K562 (cell line): Measurements from ENCODE around the gene PLCL1. TPM values are rescaled to one million over a fixed set of nuclear protein-coding genes. Genes with fewer than 3 reads are reported as not detected.

ENCODE experiments used
- ATAC-seq: fragments of 200-7000 bp; cut with Tn5 transposase; 3 replicates; pipeline ENCODE4 v1.9.1; 2020; ENCODE audit warnings: moderate library complexity
- BruUV-seq: library from RNA; stranded (reverse); fragments of 400-500 nt; replicated peaks from 2 replicates; lab custom pipeline; 2021; lab: Mats Ljungman, UMichigan
- CTCF ChIA-PET: fragments of 300-600 bp; formaldehyde crosslinking; extraction: SDS; loops from one replicate; lab custom pipeline; 2021; ENCODE audit warnings: low intra/inter-chr PET ratio; lab: Yijun Ruan, JAX
- POLR2A ChIA-PET: fragments of 300-600, 350-650 bp; sonication (Branson Sonifier 250); formaldehyde crosslinking; extraction: SDS; loops from one replicate; lab custom pipeline; 2021; ENCODE audit warnings: antibody characterized with exemption, inconsistent platforms; lab: Yijun Ruan, JAX
- DNase-seq, 4 experiments: peaks; one replicate each; pipeline versions ENCODE4 v3.0.0 to v3.0.0-alpha.2; 2011 to 2018; ENCODE audit warnings: low spot score in 3 of 4, mixed read lengths in 3 of 4; ENCODE audit errors: extremely low read depth in 1 of 4
- FAIRE-seq: peaks from 2 replicates; lab custom pipeline; 2011; peaks lifted over from hg19 to GRCh38; lab: Jason Lieb, UNC
- H2AFZ ChIP-seq: 2 replicates; pipeline ENCODE4 v1.6.0; 2011; ENCODE audit warnings: low read depth, low read length, control low read depth, inconsistent platforms
- H3K27ac ChIP-seq: fragments of 200-600 bp; 3 replicates; pipeline ENCODE4 v1.8.0; 2011; ENCODE audit warnings: low read depth, mild to moderate bottlenecking, control low read depth, inconsistent platforms, low read length, moderate library complexity, mixed read lengths; ENCODE audit errors: extremely low read depth
- H3K27me3 ChIP-seq, 2 experiments: fragments of 300-600 bp in 1 of 2; 2 replicates in 1 of 2; 3 replicates in 1 of 2; pipeline versions ENCODE4 v1.6.0 to v1.8.0; 2011; ENCODE audit warnings: inconsistent platforms in 2 of 2, low read length in 2 of 2, mild to moderate bottlenecking in 1 of 2, mixed read lengths in 1 of 2, moderate library complexity in 1 of 2; ENCODE audit not compliant: control insufficient read depth in 2 of 2, insufficient read depth in 2 of 2
- H3K36me3 ChIP-seq: fragments of 300-600 bp; 3 replicates; pipeline ENCODE4 v1.8.0; 2011; ENCODE audit warnings: mild to moderate bottlenecking, low read length, inconsistent platforms; ENCODE audit not compliant: control insufficient read depth, insufficient read depth
- H3K4me1 ChIP-seq, 2 experiments: fragments of 200-600 bp in 1 of 2; replicated peaks in 1 of 2; 2 replicates in 1 of 2; 3 replicates in 1 of 2; pipeline versions ENCODE4 v1.5.1 to v1.8.0; 2011; ENCODE audit warnings: inconsistent platforms in 2 of 2, low read length in 2 of 2, mild to moderate bottlenecking in 1 of 2, mixed read lengths in 1 of 2, moderate library complexity in 1 of 2; ENCODE audit not compliant: control insufficient read depth in 2 of 2, insufficient read depth in 2 of 2
- H3K4me2 ChIP-seq: 2 replicates; pipeline ENCODE4 v1.6.1; 2011; ENCODE audit warnings: low read length, control low read depth, inconsistent platforms, mixed read lengths; ENCODE audit not compliant: insufficient read depth
- H3K4me3 ChIP-seq: fragments of 200-600 bp; sonication (generic), shearing (Covaris generic); 2 replicates; pipeline ENCODE4 v1.5.1; 2016; ENCODE audit warnings: control low read depth, inconsistent platforms
- H3K79me2 ChIP-seq: fragments of 200-600 bp; 3 replicates; pipeline ENCODE4 v1.8.0; 2011; ENCODE audit warnings: low read length, inconsistent platforms; ENCODE audit not compliant: control insufficient read depth, insufficient read depth
- H3K9ac ChIP-seq, 2 experiments: 2 replicates each; pipeline versions ENCODE4 v1.6.0 to v1.6.1; 2011; ENCODE audit warnings: low read depth in 2 of 2, low read length in 2 of 2, control low read depth in 1 of 2, inconsistent platforms in 1 of 2, mild to moderate bottlenecking in 1 of 2, mixed read lengths in 1 of 2; ENCODE audit not compliant: insufficient read depth in 1 of 2
- H3K9me1 ChIP-seq: one replicate; pipeline ENCODE4 v1.6.0; 2011; ENCODE audit warnings: inconsistent platforms, mild to moderate bottlenecking, low read length, moderate library complexity; ENCODE audit not compliant: control insufficient read depth, insufficient read depth
- H3K9me3 ChIP-seq: replicated peaks from 2 replicates; pipeline ENCODE4 v1.5.1; 2011; ENCODE audit warnings: low read depth, low read length, inconsistent platforms; ENCODE audit not compliant: control insufficient read depth, insufficient read depth
- H4K20me1 ChIP-seq: replicated peaks from 2 replicates; pipeline ENCODE4 v1.6.1; 2011; ENCODE audit warnings: low read length, inconsistent platforms, mixed read lengths; ENCODE audit not compliant: control insufficient read depth, insufficient read depth
- CREB1 ChIP-seq, 2 experiments: sonication (generic) in 1 of 2; formaldehyde crosslinking in 1 of 2; IDR thresholded peaks; 2 replicates each; pipeline versions ENCODE4 v1.6.1 to v1.8.0; 2012 to 2022; ENCODE audit warnings: inconsistent platforms in 1 of 2, mild to moderate bottlenecking in 1 of 2, missing genetic modification reagents in 1 of 2, moderate library complexity in 1 of 2
- CREBBP ChIP-seq: IDR thresholded peaks from one replicate; pipeline ENCODE4 v1.6.1; 2012; ENCODE audit warnings: low read depth, mild to moderate bottlenecking, control low read depth, inconsistent platforms, low read length
- FOXJ3 ChIP-seq: sonication (generic); formaldehyde crosslinking; IDR thresholded peaks from 2 replicates; pipeline ENCODE4 v1.4.0; 2020; ENCODE audit warnings: mild to moderate bottlenecking, missing genetic modification reagents
- HNRNPUL1 ChIP-seq: fragments of 200-400 bp; formaldehyde crosslinking; IDR thresholded peaks from 2 replicates; pipeline ENCODE4 v1.6.1; 2017; ENCODE audit warnings: low read length
- NFRKB ChIP-seq: fragments of 450-650 bp; IDR thresholded peaks from 2 replicates; pipeline ENCODE4 v1.6.1; 2016; ENCODE audit warnings: low read depth
- RBFOX2 ChIP-seq: fragments of 200-400 bp; formaldehyde crosslinking; IDR thresholded peaks from 2 replicates; pipeline ENCODE4 v1.6.1; 2017; ENCODE audit warnings: low read depth, mild to moderate bottlenecking, low read length, moderate library complexity
- TEAD1 ChIP-seq, 2 experiments: fragments of 450-650 bp in 1 of 2; sonication (generic) in 1 of 2; formaldehyde crosslinking; IDR thresholded peaks; 2 replicates each; pipeline versions ENCODE4 v1.4.0 to v1.8.0; 2020 to 2022; ENCODE audit warnings: mild to moderate bottlenecking in 2 of 2, missing genetic modification reagents in 1 of 2
- WGBS: fragments of 100-300 bp; shearing (Covaris generic); methylation state at CpG from one replicate; pipeline ENCODE4 v1.1.6; 2016; ENCODE audit warnings: low coverage, mixed read lengths; ENCODE audit not compliant: insufficient coverage; ENCODE audit errors: missing lambda C conversion rate; 5-methylcytosine and 5-hydroxymethylcytosine counted together
- in situ Hi-C: fragments of 300-500 bp; cut with MboI; formaldehyde crosslinking; loops from 4 replicates; pipeline ENCODE4 v1.15.0; 2018; ENCODE audit warnings: inconsistent platforms, mixed read lengths
- intact Hi-C: fragments of 100-400 bp; cut with micrococcal nuclease; formaldehyde crosslinking; loops from 2 replicates; pipeline ENCODE4 v1.14.2; 2022
- polyA plus RNA-seq, 8 experiments: library from polyadenylated mRNA; depleted of rRNA in 4 of 8; stranded (reverse) in 5 of 8; unstranded in 3 of 8; fragments of >200 nt; fragmentation: Nextera tagmentation in 2 of 8; fragmentation: Illumina TruSeq in 1 of 8; extraction: Ambion mirVana in 2 of 8; extraction: Trizol in 1 of 8; gene quantifications; 2 replicates each; pipeline versions ENCODE4 v1.2.1 to v1.2.3, GENCODE V29; 2011 to 2014; ENCODE audit warnings: inconsistent platforms in 1 of 8, missing spikeins in 1 of 8
- total RNA-seq, 7 experiments: library from RNA; depleted of rRNA in 6 of 7; stranded (reverse); fragments of >200 nt in 6 of 7; fragmentation: Illumina TruSeq in 2 of 7; extraction: Trizol in 2 of 7; gene quantifications; 2 replicates each; pipeline versions ENCODE4 v1.2.1 to v1.2.3, GENCODE V29; 2011 to 2021; ENCODE audit warnings: low replicate concordance in 1 of 7
- TF ChIP-seq, protein P1 (sequence below): fragments of 250-450 bp; sonication (Bioruptor Pico); IDR thresholded peaks from 2 replicates; pipeline ENCODE4 v1.5.0; 2021; ENCODE audit warnings: mild to moderate bottlenecking, moderate library complexity
- TF ChIP-seq, protein P2 (sequence below): fragments of 250-450 bp; sonication (Bioruptor Pico); IDR thresholded peaks from 2 replicates; pipeline ENCODE4 v1.4.0; 2020; ENCODE audit warnings: mild to moderate bottlenecking, moderate library complexity
- TF ChIP-seq, protein P3 (sequence below): sonication (generic); formaldehyde crosslinking; IDR thresholded peaks from 2 replicates; pipeline ENCODE4 v1.8.1; 2023; ENCODE audit warnings: mild to moderate bottlenecking, missing genetic modification reagents, moderate library complexity

The PLCL1 gene
- total and polyA plus RNA-seq, 9 of the 15 experiments (the other 6 are each of a cell fraction or from before 2014, with no cell fraction given) = 2.0 to 17.7 (median 8.6) TPM

DNA sequence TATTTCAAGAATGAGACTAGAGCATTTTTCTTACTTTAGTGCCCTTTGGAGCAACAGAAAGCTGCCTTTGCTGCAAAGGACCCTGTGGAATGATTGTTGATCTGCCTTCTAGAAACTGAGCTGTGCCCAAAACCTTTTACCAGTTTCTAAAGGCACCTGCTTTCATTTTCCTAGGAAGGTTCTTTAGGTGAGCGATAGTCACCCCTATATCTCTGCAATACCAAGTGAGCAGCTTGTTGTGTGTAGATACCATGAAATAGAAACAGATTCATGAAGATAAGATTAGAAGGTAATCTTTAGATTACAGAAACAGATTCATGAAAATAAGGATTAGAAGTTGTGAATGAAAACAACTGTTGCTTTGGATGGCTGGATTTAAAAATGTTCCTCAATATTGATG is 202.3 kb downstream of the PLCL1 start (continued):
- TF ChIP-seq, protein P1, sequence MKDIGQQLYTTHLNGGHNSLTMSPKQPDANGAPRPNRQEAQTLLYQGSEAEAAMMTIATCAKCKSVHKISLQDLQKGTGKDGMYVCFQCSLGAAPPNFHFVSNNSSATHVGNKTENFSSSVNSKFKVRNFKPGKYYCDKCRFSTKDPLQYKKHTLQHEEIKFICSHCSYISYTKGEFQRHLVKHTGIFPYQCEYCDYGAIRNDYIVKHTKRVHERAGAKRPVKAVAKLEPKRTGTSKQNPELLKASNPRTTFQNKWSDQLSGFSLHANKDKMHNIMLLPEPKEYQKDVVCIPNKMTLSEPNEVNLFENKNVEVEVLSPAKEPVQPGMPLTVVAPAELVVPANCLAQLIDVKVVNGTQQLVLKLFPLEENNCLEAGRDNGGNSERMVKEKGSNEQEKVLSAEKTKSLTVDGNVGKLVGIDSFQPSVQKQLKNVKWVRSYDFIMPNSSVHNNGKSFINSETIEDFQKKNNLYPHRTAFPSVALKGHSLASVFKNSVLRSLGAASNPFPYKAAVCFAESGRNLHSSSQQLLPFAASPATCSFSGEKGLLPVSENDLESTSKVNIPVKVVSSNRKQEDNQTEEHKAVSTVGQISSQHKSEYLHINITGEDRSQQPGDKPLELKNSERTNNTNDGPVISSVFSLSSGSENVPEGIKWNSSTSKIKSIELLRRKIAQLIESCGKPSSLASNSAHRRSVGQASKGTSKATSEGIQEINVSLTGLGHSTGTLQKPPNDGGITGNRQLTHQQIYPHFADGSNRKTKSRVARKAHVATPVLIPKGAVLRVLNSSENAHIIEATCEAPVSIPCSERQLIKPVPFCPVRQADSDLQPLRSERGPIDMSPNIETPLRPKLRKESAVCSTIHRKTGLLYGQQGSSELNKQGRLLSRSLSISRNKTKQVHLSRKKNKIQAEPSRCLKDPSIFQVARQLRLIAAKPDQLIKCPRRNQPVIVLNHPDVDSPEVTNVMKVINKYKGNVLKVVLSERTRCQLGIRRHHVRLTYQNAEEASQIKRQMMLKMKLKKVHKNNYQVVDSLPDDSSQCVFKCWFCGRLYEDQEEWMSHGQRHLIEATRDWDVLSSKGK (CRISPR knock-in tag) = no peak
- TF ChIP-seq HNRNPUL1 = no peak
- TF ChIP-seq RBFOX2 = no peak
- TF ChIP-seq, all 486 proteins: peak for 3

DNA sequence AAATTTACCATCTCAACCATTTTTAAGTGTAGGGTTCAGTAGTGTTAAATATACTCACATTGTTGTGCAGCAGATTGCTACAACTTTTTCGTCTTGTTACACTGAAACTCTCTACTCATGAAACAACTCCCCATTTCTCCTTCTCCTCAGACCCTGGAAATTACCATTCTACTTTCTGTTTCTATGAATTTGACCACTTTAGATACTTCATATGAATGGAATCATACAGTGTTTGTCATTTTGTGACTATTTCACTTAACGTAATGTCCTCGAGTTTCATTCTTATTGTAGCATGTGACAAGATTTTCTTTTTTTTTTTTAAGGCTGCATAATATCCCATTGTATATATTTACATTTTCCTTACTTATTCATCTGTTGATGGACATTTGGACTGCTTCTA is 203.8 kb downstream of the PLCL1 start:
- peaks cover 0 to 22% of the 10 kb centered on the region in 2 experiments; a peak in 4 of 5 replicates for H3K4me1 ChIP-seq
- no peaks in the 10 kb centered on the region for H4K20me1 ChIP-seq
- H3K27ac ChIP-seq = no peak overlapping the region
- in situ Hi-C loops (no loop called here), intact Hi-C loops (no loop called here)
- ChIA-PET CTCF (no interaction called here), POLR2A (no interaction called here)
- H3K4me2 ChIP-seq = no peak overlapping the region
- TF ChIP-seq NFRKB (no peak), FOXJ3 (CRISPR knock-in tag) (no peak), TEAD1 (CRISPR knock-in tag; IDR thresholded peaks at IDR 0.05) (no peak), CREB1 (IDR thresholded peaks at IDR 0.05) (no peak), CREB1 (CRISPR knock-in tag; IDR thresholded peaks at IDR 0.05) (no peak), CREBBP (no peak)
- TF ChIP-seq, protein P2, sequence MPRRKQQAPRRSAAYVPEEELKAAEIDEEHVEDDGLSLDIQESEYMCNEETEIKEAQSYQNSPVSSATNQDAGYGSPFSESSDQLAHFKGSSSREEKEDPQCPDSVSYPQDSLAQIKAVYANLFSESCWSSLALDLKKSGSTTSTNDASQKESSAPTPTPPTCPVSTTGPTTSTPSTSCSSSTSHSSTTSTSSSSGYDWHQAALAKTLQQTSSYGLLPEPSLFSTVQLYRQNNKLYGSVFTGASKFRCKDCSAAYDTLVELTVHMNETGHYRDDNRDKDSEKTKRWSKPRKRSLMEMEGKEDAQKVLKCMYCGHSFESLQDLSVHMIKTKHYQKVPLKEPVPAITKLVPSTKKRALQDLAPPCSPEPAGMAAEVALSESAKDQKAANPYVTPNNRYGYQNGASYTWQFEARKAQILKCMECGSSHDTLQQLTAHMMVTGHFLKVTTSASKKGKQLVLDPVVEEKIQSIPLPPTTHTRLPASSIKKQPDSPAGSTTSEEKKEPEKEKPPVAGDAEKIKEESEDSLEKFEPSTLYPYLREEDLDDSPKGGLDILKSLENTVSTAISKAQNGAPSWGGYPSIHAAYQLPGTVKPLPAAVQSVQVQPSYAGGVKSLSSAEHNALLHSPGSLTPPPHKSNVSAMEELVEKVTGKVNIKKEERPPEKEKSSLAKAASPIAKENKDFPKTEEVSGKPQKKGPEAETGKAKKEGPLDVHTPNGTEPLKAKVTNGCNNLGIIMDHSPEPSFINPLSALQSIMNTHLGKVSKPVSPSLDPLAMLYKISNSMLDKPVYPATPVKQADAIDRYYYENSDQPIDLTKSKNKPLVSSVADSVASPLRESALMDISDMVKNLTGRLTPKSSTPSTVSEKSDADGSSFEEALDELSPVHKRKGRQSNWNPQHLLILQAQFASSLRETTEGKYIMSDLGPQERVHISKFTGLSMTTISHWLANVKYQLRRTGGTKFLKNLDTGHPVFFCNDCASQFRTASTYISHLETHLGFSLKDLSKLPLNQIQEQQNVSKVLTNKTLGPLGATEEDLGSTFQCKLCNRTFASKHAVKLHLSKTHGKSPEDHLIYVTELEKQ (CRISPR knock-in tag) = no peak
- TF ChIP-seq, protein P3, sequence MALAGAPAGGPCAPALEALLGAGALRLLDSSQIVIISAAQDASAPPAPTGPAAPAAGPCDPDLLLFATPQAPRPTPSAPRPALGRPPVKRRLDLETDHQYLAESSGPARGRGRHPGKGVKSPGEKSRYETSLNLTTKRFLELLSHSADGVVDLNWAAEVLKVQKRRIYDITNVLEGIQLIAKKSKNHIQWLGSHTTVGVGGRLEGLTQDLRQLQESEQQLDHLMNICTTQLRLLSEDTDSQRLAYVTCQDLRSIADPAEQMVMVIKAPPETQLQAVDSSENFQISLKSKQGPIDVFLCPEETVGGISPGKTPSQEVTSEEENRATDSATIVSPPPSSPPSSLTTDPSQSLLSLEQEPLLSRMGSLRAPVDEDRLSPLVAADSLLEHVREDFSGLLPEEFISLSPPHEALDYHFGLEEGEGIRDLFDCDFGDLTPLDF (CRISPR knock-in tag) = no peak
- 94% methylated on average over 3 of the region's 3 CpGs for WGBS
- FAIRE-seq (no peak), ATAC-seq (no peak), DNase-seq (no peak)
- H3K4me3 ChIP-seq = no peak overlapping the region
- no peak overlapping the region for H3K9ac ChIP-seq
- H3K79me2 ChIP-seq = peaks cover 57% of the 10 kb centered on the region; the same call in 2 of the 3 replicates
- H3K9me3 ChIP-seq = peaks cover 4% of the 10 kb centered on the region
- no peak overlapping the region for H2AFZ ChIP-seq
- H3K27me3 ChIP-seq = no peaks in the 10 kb centered on the region
- no TSS peak for BruUV-seq
- no peaks in the 10 kb centered on the region for H3K9me1 ChIP-seq
- H3K36me3 ChIP-seq = no peaks in the 10 kb centered on the region
